GM18870 (cell line): ENCODE measurements around the gene HPS6.
A peak's percentile ranks its signal among the peaks of the same experiment; 100 is the strongest.
"Not testable (repeated sequence)": the region's sequence is repeated elsewhere in the genome, so short reads cannot be mapped to it uniquely, and the experiment has no call there.

ENCODE experiments used
- ATAC-seq: cut with Tn5 transposase; IDR thresholded peaks from one replicate; pipeline ENCODE4 v1.9.1; 2021; ENCODE audit warnings: moderate library complexity; ENCODE audit not compliant: unreplicated experiment

The HPS6 gene

DNA sequence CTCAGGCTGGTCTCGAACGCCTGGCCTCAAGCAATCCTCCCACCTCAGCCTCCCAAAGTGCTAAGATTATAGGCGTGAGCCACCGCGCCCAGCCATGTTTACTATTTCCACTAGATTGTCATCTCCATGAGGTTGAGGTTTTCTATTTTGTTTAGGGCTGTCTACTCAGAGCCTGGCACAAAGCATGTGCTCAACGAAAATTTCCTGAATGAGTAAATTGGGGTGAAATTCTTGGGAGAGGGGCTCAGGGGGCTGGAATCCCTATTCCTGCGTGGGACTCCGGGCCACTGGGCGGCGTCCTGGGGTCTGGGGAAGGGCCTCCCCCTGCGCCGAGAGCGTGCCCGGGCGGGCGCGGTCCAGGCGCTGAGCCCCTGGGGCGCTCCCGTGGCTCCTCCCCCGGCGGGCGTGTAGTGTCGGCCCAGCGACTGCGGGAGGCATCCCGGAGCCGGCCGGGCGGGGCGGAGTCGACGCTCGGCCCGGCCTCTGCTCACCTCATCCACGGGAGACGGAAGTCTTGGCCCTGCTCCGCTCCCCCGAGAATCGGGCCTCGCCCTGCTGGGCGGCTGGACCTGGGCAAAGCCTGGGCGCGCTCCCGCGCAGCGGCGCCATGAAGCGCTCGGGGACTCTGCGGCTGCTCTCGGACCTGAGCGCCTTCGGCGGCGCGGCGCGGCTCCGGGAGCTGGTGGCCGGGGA is at the start of gene HPS6:
Gene HPS6 (plus strand): TSS at position 482 of the 693 bp plus-strand sequence. CDS start 126 bp downstream, at position 608.
- ATAC-seq: peak; percentile 66

DNA sequence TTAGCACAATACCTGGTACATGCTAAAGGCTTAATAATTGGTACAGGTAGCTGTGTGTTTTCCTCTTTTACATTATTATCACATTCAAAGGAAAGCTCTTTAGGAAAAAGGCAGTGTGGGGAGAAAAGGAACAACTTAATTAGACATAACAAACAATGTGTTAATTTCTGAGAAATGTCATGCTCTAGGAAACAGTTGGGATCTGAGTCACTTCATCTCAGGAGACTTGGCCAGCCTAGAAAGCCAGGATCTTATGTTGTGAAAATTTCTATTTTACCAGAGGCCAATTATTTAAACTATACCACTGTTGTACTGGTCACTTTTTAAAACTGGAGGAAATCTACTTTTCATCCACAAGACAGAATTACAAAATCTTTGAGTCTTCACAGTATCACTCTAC is 48.7 kb upstream of the HPS6 start:
- no peak for ATAC-seq

DNA sequence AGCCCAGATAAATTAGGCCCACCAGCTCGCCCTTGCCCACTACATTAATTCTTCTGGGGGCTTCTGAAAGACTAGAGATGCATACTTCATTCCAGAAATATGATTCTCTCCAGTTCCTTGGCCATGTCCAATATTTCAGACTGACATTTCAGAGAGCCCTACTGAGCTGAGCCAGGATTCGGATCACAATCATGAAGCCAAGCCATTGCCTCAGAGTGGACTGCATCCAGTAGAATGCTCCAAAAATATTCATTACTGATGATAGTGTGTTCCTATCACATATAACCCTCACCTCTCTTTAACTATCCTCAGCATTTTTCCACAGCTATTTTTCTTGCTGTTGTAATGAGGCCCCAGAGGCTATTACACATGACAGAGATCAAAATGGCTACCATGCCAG is 47.9 kb upstream of the HPS6 start:
- ATAC-seq: no peak

DNA sequence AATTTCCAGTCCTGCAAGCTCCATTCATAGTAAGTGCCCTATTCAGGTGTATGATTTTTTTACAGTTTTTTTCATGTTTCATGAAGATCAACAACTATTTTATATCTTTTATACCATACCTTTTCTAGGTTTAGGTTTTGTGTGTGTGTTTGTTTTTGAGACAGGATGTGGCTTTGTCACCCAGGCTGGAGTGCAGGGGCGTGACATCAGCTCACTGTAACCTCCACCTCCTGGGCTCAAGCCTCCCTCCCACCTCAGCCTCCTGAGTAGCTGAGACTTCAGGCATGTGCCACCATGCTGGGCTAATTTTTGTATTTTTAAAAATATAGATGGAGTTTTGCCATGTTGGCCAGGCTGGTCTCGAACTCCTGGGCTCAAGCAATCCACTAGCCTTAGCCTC is 44.2 kb upstream of the HPS6 start:
- no peak for ATAC-seq

DNA sequence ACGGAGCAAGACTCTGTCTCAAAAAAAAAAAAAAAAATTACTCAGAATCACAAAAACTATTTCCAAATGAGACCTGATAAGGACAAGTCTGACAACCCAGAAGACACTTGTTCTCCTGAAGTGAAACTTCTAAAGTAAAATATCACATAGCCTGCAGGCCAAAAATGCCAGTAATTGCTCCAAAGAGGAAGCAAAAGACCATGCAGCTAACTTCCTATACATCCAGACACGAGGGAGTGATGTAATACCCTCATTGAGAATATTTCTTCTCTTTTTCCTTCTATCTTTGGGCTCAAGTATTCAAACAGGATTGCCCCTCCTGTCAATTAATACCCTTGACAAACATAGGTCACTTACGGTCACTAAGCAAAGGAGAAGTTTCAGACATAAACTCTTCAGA is 40.4 kb upstream of the HPS6 start:
- ATAC-seq: no peak

DNA sequence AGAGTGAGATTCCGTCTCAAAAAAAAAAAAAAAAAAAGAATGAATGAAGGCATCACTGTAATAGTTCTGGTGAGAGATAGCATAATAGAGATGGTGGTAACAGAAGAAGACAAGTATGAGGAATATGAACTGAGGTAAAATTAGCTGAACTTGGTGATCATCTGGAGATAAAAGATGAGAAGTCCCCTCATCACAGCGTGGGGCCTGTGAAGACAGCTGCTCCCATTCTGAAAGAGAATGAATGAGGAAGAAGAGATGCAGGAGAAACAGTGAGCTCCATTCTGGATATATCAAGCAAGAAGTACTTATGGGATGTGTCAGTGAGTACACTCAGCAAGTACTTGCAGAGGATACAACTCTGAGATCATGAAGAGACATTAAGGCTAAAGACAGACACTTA is 37.9 kb upstream of the HPS6 start:
- ATAC-seq: no peak

DNA sequence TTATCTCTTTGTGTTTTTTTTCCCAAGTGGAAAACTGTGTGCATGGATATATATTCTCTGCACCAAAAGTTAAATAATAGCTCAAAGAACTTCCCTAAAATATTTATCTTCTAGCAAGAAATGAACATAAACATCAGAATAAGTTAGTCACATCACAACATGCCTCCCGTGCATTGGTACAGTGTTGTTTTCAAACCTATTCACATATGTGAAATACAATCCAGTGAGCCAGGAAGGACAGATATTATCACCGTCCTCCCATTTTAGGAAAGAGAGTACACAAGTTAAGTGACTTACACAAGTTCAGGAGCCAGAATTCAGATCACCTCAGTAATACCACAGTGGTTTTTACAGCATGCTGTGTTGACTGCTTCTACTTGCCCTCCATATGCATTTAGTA is 31.4 kb upstream of the HPS6 start:
- no peak for ATAC-seq

DNA sequence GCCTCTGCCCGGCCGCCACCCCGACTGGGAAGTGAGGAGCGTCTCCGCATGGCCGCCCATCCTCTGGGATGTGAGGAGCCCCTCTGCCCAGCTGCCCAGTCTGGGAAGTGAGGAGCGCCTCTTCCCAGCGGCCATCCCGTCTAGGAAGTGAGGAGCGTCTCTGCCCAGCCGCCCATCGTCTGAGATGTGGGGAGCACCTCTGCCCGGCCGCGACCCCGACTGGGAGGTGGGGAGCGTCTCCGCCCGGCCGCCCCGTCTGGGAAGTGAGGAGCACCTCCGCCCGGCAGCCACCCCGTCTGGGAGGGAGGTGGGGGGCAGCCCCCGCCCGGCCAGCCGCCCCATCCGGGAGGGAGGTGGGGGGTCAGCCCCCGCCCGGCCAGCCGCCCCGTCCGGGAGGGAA is 29.3 kb upstream of the HPS6 start:
- ATAC-seq: not testable (repeated sequence)

DNA sequence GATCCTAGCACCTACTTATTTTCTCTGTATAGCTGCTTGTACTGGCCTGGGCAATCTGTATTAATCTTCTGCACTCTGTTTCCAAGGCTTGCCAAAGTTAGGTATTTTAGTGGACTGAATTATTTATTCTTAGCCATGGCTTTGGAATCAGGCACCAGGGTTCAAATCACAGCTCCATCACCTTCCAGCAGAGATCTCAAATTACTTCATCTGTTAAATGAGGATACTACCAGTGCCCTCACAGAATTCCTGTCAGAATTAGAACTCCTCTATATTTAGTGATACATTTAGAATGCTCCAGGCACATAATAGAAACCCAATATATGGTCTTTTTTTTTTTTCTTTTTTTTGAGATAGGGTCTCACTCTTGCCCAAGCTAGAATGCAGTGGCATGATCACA is 26.7 kb upstream of the HPS6 start:
- ATAC-seq: no peak

DNA sequence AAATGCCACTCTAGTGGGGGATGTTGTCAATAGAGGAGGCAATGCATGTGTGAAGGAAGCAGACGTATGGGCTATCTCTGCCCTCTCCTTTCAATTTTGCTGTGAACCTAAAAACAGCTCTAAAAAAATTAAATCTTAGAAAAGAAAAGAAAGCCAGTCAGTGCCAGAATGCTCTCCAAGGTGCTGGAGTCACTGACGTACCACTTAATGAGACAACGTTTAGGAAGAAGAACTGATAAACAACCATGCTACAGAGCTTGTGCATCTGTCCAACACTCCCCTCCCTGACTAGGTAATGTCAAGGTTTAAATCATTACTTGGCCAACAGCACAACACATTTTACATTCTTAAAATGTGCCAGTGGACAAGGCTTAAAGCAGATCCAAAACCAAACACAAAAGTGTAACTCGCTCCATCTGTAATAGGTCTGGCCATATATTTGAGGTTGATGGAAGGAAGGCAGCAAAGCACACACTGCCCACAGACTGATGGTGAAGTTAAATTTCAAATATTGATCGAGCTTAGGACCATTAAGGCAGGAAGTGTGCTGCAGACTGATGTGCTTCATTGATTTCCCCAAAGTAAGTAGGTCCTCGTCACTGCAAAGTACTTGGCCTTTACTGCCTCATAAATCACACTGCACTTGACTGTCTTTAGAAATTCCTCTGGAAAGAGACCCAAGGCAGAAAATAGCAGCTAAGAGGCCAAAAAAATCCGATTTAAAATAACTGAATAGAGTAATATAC is 24.7 kb upstream of the HPS6 start:
- ATAC-seq: no peak

DNA sequence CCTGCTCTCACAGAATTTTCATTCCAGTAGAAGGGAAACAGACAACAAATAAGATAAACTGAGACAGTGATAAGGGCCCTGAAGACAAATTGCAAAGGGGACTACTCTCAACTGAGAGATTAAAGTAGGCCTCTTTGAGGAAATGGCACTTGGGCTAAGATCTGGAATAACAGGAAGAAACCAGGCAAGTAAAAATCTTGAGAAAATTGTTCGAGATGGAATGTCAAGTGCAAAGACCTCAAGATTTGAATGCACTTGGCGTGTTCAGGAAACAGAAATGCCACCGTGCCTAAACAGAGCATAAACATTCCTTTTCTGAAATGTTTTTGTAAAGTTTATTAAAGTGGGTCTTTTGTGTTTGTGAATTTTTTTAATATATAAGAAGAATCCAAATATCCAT is 19.9 kb upstream of the HPS6 start:
- no peak for ATAC-seq

DNA sequence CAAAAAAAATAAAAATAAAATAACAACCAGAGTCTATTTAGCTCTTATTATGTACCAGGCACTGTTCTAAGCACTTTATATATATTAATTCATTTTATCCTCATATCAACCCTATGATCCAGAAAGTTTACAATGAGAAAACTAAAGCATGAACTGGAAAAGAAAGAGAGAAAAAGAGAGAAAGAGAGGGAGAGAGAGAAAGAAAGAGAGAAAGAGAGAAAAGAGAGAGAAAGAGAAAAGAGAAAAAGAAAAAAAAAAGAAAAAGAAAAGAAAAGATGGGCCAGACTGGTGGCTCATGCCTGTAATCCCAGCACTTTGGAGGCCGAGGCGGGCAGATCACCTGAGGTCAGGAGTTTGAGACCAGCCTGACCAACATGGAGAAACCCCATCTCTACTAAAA is 19.1 kb upstream of the HPS6 start:
- no peak for ATAC-seq

DNA sequence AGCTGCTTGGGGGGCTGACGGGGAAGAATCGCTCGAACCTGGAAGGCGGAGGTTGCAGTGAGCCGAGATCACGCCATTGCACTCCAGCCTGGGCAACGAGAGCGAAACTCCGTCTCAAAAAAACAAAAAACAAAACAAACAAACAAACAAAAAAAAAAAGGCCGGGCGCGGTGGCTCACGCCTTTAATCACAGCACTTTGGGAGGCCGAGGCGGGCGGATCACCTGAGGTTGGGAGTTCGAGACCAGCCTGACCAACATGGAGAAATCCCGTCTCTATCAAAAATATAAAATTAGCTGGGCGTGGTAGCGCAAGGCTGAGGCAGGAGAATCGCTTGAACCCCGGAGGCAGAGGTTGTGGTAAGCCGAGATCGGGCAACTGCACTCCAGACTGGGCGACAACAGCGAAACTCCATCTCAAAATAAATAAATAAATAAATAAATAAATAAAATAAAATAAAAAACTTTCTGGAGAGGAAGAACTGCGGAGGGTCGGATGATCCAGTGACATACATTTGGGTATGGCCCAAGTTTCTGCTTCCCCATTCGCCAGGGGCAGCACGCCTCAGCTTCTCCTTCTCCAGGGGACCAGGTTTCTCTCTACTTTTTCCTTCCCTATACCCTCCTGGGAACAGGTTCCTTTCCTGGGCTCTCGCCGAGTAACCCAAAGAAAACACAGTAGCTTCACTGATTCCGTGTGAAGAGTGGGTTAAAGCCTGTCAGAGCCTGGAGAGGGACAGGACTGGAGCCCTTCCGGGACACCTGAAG is 10.1 kb upstream of the HPS6 start:
- ATAC-seq: peak; percentile 11

DNA sequence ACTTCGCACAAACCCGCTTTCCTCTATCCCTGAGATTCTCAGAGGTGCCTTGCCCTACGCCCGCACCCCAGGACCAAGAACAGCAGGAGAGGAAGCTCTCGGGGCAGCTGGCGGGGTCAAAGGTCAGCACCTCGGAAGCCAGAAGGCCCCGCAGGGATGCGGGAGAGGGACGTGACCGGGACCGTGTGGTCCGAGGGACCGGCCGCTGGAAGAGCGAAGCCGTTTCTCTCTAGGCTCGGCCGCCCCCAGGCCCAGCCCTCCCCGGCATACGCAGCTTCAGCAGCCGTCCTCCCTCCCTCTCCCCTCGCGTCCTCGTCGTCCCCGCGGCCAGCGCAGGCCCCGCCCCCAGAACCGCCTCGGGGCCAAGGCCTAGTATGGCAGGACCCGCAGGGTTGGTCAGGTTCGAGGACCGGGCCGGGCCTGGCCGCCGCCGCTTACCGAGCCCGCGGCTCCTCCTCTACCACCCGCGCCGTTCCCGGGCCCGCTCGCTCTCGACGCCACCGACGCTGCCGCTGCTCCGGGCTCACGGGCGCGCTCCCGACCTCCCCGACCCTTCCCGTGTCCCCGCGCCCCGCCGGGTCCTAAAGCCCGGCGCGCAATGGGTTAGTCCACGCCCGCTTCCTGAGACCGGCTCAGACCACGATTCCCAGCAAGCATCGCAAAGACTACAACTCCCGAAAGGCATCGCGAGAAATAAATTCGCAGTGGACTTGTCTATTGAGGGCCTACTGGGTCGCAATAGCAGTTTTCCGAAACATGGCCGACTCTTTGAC is 9.3 kb upstream of the HPS6 start, which contains the start of gene ARMH3:
Gene ARMH3 (minus strand): TSS at position 527 of the 773 bp plus-strand sequence. CDS start 16,059 bp downstream, outside the sequence.
- peak; percentile 88 for ATAC-seq

DNA sequence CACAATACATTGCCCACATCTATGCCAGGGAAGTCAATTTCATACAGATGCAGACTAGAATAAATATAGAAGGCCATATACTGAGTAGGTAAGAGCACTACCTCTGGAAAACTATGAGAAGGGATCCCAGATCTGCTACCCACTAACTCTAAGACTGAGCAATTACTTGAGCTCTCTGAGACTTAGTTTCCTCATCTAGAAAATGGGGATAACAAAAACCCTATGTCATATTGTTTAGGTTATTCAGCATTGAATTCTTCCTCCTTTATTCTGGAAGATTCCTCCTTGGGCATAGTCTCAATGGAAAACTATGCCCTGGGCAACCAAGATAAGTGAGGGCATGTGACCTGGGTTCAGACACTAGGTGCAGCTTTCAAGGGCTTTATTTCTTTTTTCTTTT is 5.2 kb upstream of the HPS6 start:
- no peak for ATAC-seq

DNA sequence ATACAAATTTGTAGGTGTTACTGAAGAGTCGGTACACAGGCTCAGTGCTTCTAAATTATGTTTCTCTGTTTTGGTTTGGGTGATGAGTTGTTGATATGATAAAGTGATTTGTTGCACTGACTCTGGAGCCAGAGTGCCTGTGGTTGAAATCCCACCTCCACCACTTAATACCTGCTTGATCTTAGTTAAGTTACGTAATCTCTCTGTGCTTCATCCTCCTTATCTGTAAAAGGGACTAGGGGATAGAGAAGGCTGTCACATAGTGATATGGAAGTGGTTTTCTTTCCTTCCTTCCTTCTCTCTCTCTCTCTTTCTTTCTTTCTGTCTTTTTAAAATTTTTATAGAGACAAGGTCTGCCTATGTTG is 664 bp upstream of the HPS6 start:
- ATAC-seq: no peak

DNA sequence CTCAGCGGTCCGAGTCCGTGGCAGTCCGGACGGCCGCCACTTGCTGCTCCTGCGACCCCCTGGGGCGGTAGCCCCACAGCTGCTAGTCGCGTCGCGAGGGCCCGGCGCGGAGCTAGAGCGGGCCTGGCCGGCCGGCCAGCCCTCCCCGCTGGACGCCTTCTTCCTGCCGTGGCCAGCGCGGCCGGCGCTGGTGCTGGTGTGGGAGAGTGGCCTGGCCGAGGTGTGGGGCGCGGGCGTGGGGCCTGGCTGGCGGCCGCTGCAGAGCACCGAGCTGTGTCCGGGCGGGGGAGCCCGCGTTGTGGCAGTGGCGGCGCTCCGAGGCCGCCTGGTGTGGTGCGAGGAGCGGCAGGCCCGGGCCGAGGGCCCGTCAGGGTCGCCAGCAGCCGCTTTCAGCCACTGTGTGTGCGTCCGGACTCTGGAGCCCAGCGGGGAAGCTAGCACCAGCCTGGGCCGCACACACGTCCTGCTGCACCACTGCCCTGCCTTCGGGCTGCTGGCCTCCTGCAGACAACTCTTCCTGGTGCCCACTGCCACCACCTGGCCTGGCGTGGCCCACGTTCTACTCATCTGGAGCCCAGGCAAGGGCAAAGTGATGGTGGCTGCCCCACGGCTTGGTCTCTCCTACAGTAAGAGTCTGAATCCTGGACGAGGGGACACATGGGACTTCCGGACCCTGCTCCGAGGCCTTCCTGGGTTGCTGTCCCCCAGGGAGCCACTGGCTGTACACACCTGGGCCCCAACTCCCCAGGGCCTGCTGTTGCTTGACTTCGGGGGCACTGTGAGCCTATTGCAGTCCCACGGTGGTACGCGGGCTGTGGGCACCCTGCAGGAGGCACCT is 631 bp downstream of the HPS6 start:
- peak; percentile 24 for ATAC-seq

DNA sequence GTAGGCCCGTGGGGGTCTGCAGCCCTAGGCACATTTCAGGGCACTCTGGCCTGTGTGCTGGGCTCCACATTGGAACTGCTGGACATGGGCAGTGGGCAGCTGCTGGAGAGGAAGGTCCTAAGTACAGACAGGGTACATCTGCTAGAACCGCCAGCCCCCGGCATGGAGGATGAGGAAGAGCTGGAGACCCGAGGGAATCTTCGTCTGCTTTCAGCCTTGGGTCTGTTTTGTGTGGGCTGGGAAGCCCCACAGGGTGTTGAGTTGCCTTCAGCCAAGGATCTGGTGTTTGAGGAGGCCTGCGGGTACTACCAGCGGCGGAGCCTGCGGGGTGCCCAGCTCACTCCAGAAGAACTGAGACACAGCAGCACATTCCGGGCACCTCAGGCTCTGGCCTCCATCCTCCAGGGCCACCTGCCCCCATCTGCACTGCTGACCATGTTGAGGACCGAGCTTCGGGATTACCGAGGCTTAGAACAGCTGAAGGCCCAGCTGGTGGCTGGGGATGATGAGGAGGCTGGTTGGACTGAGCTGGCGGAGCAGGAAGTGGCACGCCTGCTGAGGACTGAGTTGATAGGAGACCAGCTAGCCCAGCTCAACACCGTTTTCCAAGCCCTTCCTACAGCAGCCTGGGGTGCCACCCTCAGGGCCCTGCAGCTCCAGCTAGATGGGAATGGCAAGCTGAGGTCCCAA is 1.4 kb downstream of the HPS6 start:
- ATAC-seq: no peak

DNA sequence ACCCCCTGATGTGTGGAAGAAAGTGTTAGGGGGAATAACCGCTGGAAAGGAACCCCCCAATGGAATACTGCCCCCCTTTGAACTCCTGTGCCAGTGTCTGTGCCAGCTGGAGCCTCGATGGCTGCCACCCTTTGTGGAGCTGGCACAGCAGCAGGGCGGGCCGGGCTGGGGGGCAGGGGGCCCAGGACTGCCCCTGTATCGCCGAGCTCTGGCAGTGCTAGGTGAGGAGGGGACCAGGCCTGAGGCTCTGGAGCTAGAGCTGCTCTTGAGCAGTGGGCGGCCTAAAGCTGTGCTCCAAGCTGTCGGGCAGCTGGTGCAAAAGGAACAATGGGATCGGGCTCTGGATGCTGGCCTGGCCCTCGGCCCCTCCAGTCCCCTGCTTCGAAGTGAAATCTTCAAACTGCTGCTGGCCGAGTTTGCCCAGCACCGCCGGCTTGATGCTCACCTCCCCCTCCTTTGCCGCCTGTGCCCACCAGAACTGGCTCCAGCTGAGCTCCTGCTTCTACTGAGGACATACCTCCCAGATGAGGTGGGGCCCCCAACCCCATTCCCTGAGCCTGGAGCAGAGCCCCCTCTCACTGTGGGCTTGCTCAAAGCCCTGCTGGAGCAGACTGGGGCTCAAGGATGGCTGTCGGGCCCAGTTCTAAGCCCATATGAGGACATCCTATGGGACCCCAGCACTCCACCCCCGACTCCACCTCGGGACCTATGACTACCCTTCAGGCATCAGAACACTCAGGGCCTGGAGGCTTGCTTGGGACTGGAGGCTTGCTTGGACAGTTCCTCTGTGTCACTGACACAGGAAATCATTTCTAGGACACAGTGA is 2.2 kb downstream of the HPS6 start:
- no peak for ATAC-seq
